Transverse colon (tissue), 3 donors: Measurements from ENCODE around the gene AP1AR.

Experiments
- EP300 ChIP-seq: sonication (generic); formaldehyde crosslinking; IDR thresholded peaks from one replicate; pipeline ENCODE4 v1.6.1; 2017; ENCODE audit warnings: antibody characterized with exemption, low read depth
- TF ChIP-seq, protein P1 (sequence below), 5 experiments: fragments of 200-600 bp in 3 of 5; fragments of 450-650 bp in 2 of 5; sonication (generic) in 3 of 5; IDR thresholded peaks; 1 replicate in 2 of 5; 2 replicates in 3 of 5; pipeline ENCODE4 v1.5.1; 2016 to 2017; ENCODE audit warnings: antibody characterized with exemption in 5 of 5, inconsistent platforms in 3 of 5, mild to moderate bottlenecking in 2 of 5, moderate library complexity in 1 of 5

DNA sequence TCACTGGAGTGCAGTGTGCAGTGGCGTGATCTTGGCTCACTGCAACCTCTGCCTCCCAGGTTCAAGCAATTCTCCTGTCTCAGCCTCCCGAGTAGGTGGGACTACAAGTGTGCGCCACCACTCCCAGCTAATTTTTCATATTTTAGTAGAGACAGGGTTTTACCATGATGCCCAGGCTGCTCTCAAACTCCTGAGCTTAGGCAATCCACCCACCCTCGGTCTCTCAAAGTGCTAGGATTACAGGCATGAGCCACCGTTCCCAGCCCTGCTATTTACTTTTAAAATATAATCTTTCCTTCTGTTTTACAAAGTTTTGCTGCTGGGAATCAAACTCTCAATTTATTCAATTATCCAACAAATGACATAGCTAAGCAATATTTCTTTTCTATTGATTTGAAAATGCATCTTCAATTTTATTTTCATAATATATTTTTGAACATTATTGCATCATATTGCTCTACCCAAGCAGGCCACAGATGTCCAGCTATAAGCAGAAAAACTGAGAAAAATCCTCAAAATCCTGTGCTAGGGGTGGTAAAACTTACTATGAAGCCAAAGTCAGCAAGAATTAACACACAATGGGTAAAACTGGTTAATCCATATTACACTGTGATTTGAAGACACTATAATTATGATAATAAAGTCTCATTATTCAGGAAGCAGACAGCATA is 48.9 kb downstream of the AP1AR start:
- TF ChIP-seq, protein P1, sequence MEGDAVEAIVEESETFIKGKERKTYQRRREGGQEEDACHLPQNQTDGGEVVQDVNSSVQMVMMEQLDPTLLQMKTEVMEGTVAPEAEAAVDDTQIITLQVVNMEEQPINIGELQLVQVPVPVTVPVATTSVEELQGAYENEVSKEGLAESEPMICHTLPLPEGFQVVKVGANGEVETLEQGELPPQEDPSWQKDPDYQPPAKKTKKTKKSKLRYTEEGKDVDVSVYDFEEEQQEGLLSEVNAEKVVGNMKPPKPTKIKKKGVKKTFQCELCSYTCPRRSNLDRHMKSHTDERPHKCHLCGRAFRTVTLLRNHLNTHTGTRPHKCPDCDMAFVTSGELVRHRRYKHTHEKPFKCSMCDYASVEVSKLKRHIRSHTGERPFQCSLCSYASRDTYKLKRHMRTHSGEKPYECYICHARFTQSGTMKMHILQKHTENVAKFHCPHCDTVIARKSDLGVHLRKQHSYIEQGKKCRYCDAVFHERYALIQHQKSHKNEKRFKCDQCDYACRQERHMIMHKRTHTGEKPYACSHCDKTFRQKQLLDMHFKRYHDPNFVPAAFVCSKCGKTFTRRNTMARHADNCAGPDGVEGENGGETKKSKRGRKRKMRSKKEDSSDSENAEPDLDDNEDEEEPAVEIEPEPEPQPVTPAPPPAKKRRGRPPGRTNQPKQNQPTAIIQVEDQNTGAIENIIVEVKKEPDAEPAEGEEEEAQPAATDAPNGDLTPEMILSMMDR (IDR thresholded peaks at IDR 0.05), result no peak
- TF ChIP-seq EP300, result no peak
